Neural cell (in vitro differentiated cells): ENCODE results near the gene AP2B1.

Experiments used
- POLR2AphosphoS5 ChIP-seq: IDR thresholded peaks from 2 replicates; pipeline ENCODE4 v1.6.1; 2012
- RAD21 ChIP-seq: fragments of 450-650 bp; conservative IDR thresholded peaks from 2 replicates; pipeline ENCODE4 v1.6.1; 2014; ENCODE audit warnings: antibody characterized with exemption, mild to moderate bottlenecking, moderate library complexity
- SMC3 ChIP-seq: fragments of 450-650 bp; conservative IDR thresholded peaks from 2 replicates; pipeline ENCODE4 v1.6.1; 2014; ENCODE audit warnings: antibody characterized with exemption, mild to moderate bottlenecking, moderate library complexity; ENCODE audit not compliant: poor library complexity
- TF ChIP-seq, protein P1 (sequence below): fragments of 450-650 bp; IDR thresholded peaks from 2 replicates; pipeline ENCODE4 v1.5.1; 2014; ENCODE audit warnings: antibody characterized with exemption, mild to moderate bottlenecking, moderate library complexity; ENCODE audit not compliant: poor library complexity, severe bottlenecking

DNA sequence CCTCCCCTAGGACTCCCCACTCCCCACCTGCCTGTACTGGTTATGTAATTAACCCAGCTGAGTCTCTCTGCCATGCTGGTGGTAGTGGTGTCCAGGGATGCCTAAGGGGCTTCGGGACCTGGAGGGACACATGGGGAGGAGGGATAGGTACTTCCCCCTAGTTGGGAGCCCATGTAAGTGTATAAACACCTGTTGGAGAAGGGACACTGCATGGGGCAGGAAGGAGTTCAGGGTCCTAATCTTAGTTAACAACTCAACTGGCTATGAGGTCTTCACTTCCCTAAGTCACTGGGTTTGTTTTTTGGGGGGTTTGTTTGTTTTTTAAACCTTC lies 145.6 kb downstream of the AP2B1 start:
- TF ChIP-seq SMC3 (no peak), POLR2AphosphoS5 (no peak), RAD21 (no peak)
- TF ChIP-seq, protein P1, sequence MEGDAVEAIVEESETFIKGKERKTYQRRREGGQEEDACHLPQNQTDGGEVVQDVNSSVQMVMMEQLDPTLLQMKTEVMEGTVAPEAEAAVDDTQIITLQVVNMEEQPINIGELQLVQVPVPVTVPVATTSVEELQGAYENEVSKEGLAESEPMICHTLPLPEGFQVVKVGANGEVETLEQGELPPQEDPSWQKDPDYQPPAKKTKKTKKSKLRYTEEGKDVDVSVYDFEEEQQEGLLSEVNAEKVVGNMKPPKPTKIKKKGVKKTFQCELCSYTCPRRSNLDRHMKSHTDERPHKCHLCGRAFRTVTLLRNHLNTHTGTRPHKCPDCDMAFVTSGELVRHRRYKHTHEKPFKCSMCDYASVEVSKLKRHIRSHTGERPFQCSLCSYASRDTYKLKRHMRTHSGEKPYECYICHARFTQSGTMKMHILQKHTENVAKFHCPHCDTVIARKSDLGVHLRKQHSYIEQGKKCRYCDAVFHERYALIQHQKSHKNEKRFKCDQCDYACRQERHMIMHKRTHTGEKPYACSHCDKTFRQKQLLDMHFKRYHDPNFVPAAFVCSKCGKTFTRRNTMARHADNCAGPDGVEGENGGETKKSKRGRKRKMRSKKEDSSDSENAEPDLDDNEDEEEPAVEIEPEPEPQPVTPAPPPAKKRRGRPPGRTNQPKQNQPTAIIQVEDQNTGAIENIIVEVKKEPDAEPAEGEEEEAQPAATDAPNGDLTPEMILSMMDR, result no peak
